Fibroblast of lung (primary cell): ENCODE data around the gene TAPT1. TPM values are rescaled to one million over a fixed set of nuclear protein-coding genes. Genes with fewer than 3 reads are reported as not detected.
"Not testable (repeated sequence)": the region's sequence is repeated elsewhere in the genome, so short reads cannot be mapped to it uniquely, and the experiment has no call there.

ENCODE experiments used
- DNase-seq, 2 donors: peaks; one replicate each; pipeline versions ENCODE4 v3.0.0 to v3.0.0-alpha.2; 2010; ENCODE audit warnings: low read depth in 2 of 2
- H2AFZ ChIP-seq: 2 replicates; pipeline ENCODE4 v1.5.1; 2012; ENCODE audit warnings: low read length, control low read depth, inconsistent platforms
- H3K27ac ChIP-seq: 2 replicates; pipeline ENCODE4 v1.5.1; 2011; ENCODE audit warnings: low read length, control low read depth; ENCODE audit not compliant: insufficient read depth
- H3K27me3 ChIP-seq: 2 replicates; pipeline ENCODE4 v1.5.1; 2011; ENCODE audit warnings: mild to moderate bottlenecking, low read length; ENCODE audit not compliant: control insufficient read depth, insufficient read depth
- H3K36me3 ChIP-seq: 2 replicates; pipeline ENCODE4 v1.5.1; 2011; ENCODE audit warnings: low read length; ENCODE audit not compliant: control insufficient read depth, insufficient read depth
- H3K4me1 ChIP-seq: 2 replicates; pipeline ENCODE4 v1.5.1; 2011; ENCODE audit warnings: low read length; ENCODE audit not compliant: control insufficient read depth, insufficient read depth; ENCODE audit errors: extremely low read depth
- H3K4me2 ChIP-seq: 2 replicates; pipeline ENCODE4 v1.5.1; 2011; ENCODE audit warnings: low read length, control low read depth; ENCODE audit not compliant: insufficient read depth; ENCODE audit errors: extremely low read depth
- H3K4me3 ChIP-seq, 4 experiments: fragments of 200-600 bp in 1 of 4; sonication (generic) in 1 of 4; replicated peaks in 1 of 4; 2 replicates each; pipeline ENCODE4 v1.5.1; 2011 to 2016; ENCODE audit warnings: low read length in 4 of 4, low read depth in 3 of 4, mild to moderate bottlenecking in 3 of 4, control low read depth in 2 of 4, inconsistent platforms in 1 of 4, mixed read lengths in 1 of 4; ENCODE audit not compliant: insufficient read depth in 1 of 4; ENCODE audit errors: control extremely low read depth in 1 of 4
- H3K79me2 ChIP-seq: 2 replicates; pipeline ENCODE4 v1.5.1; 2012; ENCODE audit warnings: mild to moderate bottlenecking, low read length, inconsistent platforms; ENCODE audit not compliant: control insufficient read depth, insufficient read depth
- H3K9ac ChIP-seq: 2 replicates; pipeline ENCODE4 v1.5.1; 2011; ENCODE audit warnings: mild to moderate bottlenecking, low read length, control low read depth; ENCODE audit not compliant: insufficient read depth
- H3K9me3 ChIP-seq: 2 replicates; pipeline ENCODE4 v1.5.1; 2012; ENCODE audit warnings: low read depth, low read length; ENCODE audit not compliant: control insufficient read depth, insufficient read depth
- H4K20me1 ChIP-seq: 2 replicates; pipeline ENCODE4 v1.5.1; 2011; ENCODE audit warnings: low read length; ENCODE audit not compliant: control insufficient read depth, insufficient read depth; ENCODE audit errors: extremely low read depth
- CTCF ChIP-seq, 2 donors: IDR thresholded peaks in 1 of 2; conservative IDR thresholded peaks in 1 of 2; 1 replicate in 1 of 2; 2 replicates in 1 of 2; pipeline ENCODE4 v1.5.1; 2011 to 2012; ENCODE audit warnings: low read length in 2 of 2, control low read depth in 1 of 2, inconsistent platforms in 1 of 2, low read depth in 1 of 2, mild to moderate bottlenecking in 1 of 2
- EZH2 ChIP-seq: IDR thresholded peaks from 2 replicates; pipeline ENCODE4 v1.5.1; 2012; ENCODE audit warnings: low read length, control low read depth, mild to moderate bottlenecking; ENCODE audit errors: missing control alignments
- polyA minus RNA-seq: library from RNA; depleted of rRNA, polyadenylated mRNA; stranded (reverse); fragments of >200 nt; gene quantifications from 2 replicates; pipeline ENCODE4 v1.2.3, GENCODE V29; 2011; ENCODE audit warnings: low replicate concordance
- polyA plus RNA-seq, 2 donors: library from polyadenylated mRNA; depleted of rRNA in 1 of 2; stranded (reverse) in 1 of 2; unstranded in 1 of 2; fragments of >200 nt; gene quantifications; 2 replicates each; pipeline ENCODE4 v1.2.1, GENCODE V29; 2011 to 2012; ENCODE audit warnings: missing spikeins in 1 of 2
- total RNA-seq: library from RNA; depleted of rRNA; stranded (reverse); fragments of >200 nt; gene quantifications from 2 replicates; pipeline ENCODE4 v1.2.1, GENCODE V29; 2014

TAPT1 gene
- total RNA-seq (15.9 and 20.6 TPM in 2 replicates), polyA plus RNA-seq (9.9 and 18.7 TPM in 2 replicates), polyA minus RNA-seq (4.8 and 6.8 TPM in 2 replicates)
- 6.2 and 9.2 TPM in 2 replicates for polyA plus RNA-seq (2012)

- H2AFZ ChIP-seq = peak within 1 kb of the TSS; percentile 73
- peaks cover 27% of the 10 kb centered on the region for H3K79me2 ChIP-seq
- H3K27ac ChIP-seq = peak within 1 kb of the TSS; percentile 68
- no peaks in the 10 kb centered on the region for H3K27me3 ChIP-seq
- peak within 1 kb of the TSS; percentile 87 to 98 (median 93) for H3K4me3 ChIP-seq
- H3K4me2 ChIP-seq = peak within 1 kb of the TSS; percentile 98
- H3K4me1 ChIP-seq = peaks cover 4% of the 10 kb centered on the region
- H3K9ac ChIP-seq = peak within 1 kb of the TSS; percentile 91
- TF ChIP-seq CTCF (conservative IDR thresholded peaks at IDR 0.05 in 1 of 2, IDR thresholded peaks at IDR 0.05 in 1 of 2; ENCODE audit: low read depth in 1 of 2, low read length in 2 of 2) = no peak
- no peak for TF ChIP-seq EZH2
- no peaks in the 10 kb centered on the region for H3K36me3 ChIP-seq
- no peaks in the 10 kb centered on the region for H4K20me1 ChIP-seq
- no peaks in the 10 kb centered on the region for H3K9me3 ChIP-seq
- peak; percentile 51 to 53 for DNase-seq
Observed at GRCh38 chr4:16225863-16226815, at the start of gene TAPT1. TAPT1 (minus strand) TSS chr4:16226471; CDS start chr4:16226457, 14 bp downstream.

GRCh38 chr4:16271411-16271810, 45.1 kb upstream of the TAPT1 start:
- no peak for TF ChIP-seq CTCF (conservative IDR thresholded peaks at IDR 0.05 in 1 of 2, IDR thresholded peaks at IDR 0.05 in 1 of 2; ENCODE audit: low read depth in 1 of 2, low read length in 2 of 2)
- TF ChIP-seq EZH2 = no peak
- no peak overlapping the region for H2AFZ ChIP-seq
- H3K9ac ChIP-seq = no peak overlapping the region
- peaks cover 7% of the 10 kb centered on the region for H3K4me1 ChIP-seq
- no peak overlapping the region for H3K4me3 ChIP-seq
- no peaks in the 10 kb centered on the region for H3K36me3 ChIP-seq
- no peak overlapping the region for H3K4me2 ChIP-seq
- H3K27me3 ChIP-seq = no peaks in the 10 kb centered on the region
- H3K27ac ChIP-seq = no peak overlapping the region
- no peaks in the 10 kb centered on the region for H4K20me1 ChIP-seq
- no peak for DNase-seq
- no peaks in the 10 kb centered on the region for H3K79me2 ChIP-seq
- H3K9me3 ChIP-seq = no peaks in the 10 kb centered on the region

GRCh38 chr4:16270454-16271328, 44.4 kb upstream of the TAPT1 start:
- no peak overlapping the region for H3K4me3 ChIP-seq
- H3K9ac ChIP-seq = no peak overlapping the region
- peak overlapping the region; percentile 1 for H2AFZ ChIP-seq
- no peaks in the 10 kb centered on the region for H4K20me1 ChIP-seq
- TF ChIP-seq CTCF (conservative IDR thresholded peaks at IDR 0.05 in 1 of 2, IDR thresholded peaks at IDR 0.05 in 1 of 2; ENCODE audit: low read depth in 1 of 2, low read length in 2 of 2) = peak; percentile 9 to 20
- no peak for TF ChIP-seq EZH2
- H3K36me3 ChIP-seq = no peaks in the 10 kb centered on the region
- peak overlapping the region; percentile 69 for H3K27ac ChIP-seq
- H3K4me1 ChIP-seq = peaks cover 7% of the 10 kb centered on the region
- peak overlapping the region; percentile 46 for H3K4me2 ChIP-seq
- no peaks in the 10 kb centered on the region for H3K79me2 ChIP-seq
- H3K9me3 ChIP-seq = no peaks in the 10 kb centered on the region
- no peak for DNase-seq
- H3K27me3 ChIP-seq = no peaks in the 10 kb centered on the region

GRCh38 chr4:16269742-16270453, 43.6 kb upstream of the TAPT1 start:
- peak; percentile 36 to 97 for DNase-seq
- Histone ChIP-seq H3K27ac (peak overlapping the region; percentile 69), H2AFZ (peak overlapping the region; percentile 1)
- H3K4me1 ChIP-seq, H3K36me3 ChIP-seq, H3K9me3 ChIP-seq, H4K20me1 ChIP-seq, H3K79me2 ChIP-seq, H3K4me2 ChIP-seq, H3K4me3 ChIP-seq, H3K9ac ChIP-seq, H3K27me3 ChIP-seq: not testable (repeated sequence)
